Measurements from ENCODE around the gene HOXA4.

- TF ChIP-seq CTCF (IDR thresholded peaks at IDR 0.05) (no peak), EZH2 (IDR thresholded peaks at IDR 0.05) (no peak)
Measured at GRCh38 chr7:27143950-27144780, 13.6 kb upstream of the HOXA4 start.

All from neural progenitor cell (in vitro differentiated cells).